ENCODE measurements around the gene COL2A1.

Gene COL2A1

DNA sequence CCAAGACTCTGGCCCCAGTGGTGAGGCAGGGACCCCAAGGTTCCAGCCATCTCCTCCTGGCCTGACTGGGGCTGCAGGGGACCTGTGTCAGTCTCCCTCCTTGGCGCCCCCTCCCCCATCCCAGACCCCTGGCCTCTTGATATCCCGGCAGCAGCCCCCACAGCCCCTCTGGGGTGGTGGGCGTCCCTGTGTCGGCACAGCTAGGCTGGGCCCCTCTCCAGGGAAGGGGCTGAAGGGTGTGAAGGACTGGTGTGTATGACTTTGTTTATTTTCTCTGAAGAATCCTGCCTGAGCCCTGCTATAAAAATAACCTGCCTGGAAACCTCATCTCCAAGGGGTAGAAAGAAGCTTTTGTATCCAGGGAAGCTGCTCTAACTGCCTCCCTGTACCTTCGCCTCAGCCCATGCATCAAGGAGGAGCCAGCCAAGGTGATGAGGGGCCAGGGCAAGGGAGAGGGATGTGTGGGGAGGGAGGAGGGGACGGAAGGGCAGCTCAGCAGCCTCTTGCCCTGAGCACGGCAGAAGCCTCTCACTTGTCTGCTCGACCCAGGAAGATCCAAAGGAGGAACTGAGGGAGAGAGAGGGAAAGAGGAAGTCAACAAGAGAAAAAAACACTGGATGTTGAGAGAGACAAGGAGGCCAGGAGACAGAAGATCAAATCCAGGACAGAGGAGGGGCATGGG lies 25.4 kb upstream of the COL2A1 start:
- DNase-seq, result no peak

GRCh38 chr12:48028541-48029431 lies 24.5 kb upstream of the COL2A1 start:
- no peak for DNase-seq

GRCh38 chr12:48027183-48028002 lies 23.1 kb upstream of the COL2A1 start:
- no peak for DNase-seq

DNA sequence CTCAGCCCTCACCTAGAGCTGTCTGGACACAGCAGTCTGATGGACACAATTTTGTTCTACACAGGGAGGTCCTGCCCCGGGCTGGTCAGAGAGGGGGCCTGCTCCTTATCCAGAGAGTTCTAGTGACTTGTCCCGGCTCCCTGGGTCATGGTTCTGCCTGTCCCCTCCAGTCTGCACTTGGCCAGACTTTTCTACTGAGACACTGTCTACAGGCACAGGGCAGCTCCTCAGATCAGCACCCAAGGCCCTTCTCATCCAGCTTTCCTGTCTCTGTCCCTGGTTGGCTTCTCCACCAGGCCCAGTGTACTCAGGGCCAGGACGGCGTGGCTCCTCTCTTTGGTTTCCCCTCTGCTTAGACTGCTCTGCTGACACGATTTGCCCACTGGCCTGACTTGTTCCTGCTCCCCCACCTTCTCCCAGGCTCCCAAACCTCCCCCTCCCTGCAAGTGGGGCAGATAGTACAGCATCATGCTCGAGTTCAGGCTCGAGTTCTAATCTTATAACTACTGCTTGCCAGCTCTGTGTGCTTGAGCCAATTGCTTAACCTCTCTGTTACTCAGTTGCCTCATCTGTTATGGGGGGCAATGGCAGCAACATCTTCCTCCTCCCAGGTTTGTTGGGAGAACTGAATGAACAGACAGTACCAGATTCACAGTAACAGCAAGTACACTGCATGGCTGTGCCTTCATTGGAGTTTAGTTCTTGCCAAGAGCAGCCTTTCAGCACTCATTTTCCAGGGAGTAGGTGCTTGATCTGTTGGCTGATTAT lies 22.0 kb upstream of the COL2A1 start:
- DNase-seq, result no peak

- DNase-seq, result no peak
Measured at GRCh38 chr12:48025281-48025680, 21.0 kb upstream of the COL2A1 start.

- no peak for DNase-seq
Measured at GRCh38 chr12:48024735-48025134, 20.5 kb upstream of the COL2A1 start.

- DNase-seq, result peak; percentile 3
Measured at GRCh38 chr12:48023386-48023785, 19.1 kb upstream of the COL2A1 start.

GRCh38 chr12:48022676-48023385 lies 18.6 kb upstream of the COL2A1 start:
- DNase-seq, result no peak

DNA sequence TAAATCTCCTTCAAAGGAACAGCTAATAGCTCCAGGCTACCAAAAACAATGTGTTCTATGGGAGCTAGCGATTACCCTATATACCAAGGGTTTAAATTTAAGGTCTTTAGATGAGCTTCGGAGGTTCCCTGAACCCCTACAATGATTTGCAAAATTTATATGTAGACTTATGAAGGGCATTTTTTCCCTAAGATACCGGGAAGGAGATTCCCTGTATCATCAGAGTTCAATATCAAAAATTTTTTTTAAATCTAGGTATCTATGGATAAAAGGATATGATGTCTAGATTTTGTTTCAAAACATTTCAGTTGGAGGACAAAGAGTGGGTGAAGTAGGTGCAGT lies 17.9 kb upstream of the COL2A1 start:
- no peak for DNase-seq

- DNase-seq, result peak; percentile 12
Measured at GRCh38 chr12:48021485-48022179, 17.4 kb upstream of the COL2A1 start.

DNA sequence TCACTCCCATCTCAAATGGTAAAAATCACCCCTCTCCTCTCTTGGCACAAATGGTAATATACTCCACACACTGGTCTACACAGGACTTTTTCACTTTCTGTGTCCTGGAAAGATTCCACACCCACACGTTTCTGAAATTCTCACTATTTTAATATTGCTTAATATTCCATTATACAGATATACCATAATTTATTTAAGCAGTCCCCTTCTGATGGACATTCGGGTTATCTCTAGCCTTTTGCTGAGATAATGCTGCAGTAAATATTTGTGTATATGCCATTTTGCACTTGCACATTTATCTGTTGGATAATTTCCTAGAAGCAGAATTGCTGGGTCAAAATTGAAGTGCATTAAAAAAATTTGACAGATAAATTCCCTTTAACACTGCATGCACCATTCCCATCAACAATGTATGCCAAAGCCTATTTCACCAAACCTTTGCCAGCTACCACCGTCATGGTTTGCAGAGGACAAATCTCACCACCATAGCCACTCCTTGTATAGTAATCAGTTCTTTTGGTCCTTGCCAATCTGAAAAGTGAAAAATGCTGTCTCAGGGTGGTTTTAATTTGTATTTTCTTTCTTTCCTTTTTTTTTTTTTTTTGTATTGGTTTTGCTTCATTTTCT lies 15.5 kb upstream of the COL2A1 start:
- no peak for DNase-seq

DNA sequence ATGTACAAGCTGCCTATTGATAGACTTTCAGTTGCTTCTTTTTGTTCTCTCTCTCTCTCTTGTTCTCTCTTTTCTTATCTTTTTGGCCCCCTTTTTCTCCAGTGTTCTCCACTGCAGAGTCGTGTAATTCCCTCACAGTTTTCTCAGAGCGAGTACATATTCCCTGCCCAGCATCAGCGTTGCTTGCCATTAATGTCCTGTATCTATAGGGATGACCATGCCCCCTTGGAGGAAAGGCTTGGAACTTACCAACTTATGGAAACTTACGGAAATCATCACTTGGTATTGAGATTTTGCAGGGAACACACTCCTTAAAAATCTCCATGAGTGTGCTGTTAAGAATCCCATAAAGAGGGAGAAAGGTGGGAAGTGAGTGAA lies 14.3 kb upstream of the COL2A1 start:
- no peak for DNase-seq

DNA sequence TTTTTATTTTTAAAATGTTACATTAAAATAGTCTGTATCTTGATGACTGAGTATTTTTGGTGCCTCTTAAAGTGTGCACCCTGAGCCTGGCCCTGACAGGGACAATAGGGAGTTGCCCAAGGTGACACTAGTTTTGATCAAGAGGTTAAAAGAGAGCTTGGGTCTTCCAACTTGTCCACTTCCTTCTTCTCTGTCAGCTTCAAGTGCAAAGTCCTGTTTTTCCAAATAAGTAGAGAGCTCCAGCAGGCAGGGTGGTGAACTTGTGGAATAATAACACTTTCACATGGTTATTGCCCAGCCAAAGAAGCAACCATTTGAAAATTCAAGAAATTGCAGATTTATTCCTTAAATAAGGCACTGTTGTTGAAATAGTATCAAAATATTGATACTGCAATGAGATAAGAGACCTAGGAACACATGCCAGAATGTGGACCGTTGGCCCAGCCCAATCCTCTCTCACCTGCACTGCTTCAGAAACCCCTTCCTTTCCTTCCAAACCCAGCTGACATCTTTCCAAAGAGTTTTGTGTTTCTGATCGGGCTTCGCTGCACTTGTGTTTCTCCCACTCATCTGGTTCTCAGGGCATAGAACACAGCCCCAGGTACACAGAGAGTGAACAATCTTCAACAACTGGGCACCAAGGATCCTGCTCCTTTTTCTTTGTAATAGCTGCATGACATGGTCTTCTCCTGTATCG lies 13.8 kb upstream of the COL2A1 start:
- no peak for DNase-seq

- DNase-seq, result no peak
Measured at GRCh38 chr12:48017496-48017895, 13.2 kb upstream of the COL2A1 start.

GRCh38 chr12:48016373-48017020 lies 12.2 kb upstream of the COL2A1 start:
- no peak for DNase-seq

DNA sequence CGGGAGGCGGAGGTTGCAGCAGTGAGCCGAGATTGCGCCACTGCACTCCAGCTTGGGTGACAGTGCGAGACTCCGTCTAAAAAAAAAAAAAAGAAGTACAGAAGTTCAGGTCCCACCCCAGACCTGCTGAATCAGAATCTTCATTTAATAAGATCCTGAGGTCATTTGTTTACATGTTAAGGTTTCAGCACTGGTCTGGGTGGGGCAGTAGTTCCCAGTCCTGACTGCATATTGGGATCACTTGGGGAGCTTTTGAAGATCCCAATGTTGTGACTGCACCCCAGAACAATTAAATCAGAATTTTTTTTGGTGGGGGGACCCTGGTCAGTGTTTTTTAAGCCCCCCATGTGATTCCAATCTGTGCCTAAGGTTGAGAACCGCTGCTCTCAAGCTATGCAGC lies 11.7 kb upstream of the COL2A1 start:
- DNase-seq, result no peak

DNA sequence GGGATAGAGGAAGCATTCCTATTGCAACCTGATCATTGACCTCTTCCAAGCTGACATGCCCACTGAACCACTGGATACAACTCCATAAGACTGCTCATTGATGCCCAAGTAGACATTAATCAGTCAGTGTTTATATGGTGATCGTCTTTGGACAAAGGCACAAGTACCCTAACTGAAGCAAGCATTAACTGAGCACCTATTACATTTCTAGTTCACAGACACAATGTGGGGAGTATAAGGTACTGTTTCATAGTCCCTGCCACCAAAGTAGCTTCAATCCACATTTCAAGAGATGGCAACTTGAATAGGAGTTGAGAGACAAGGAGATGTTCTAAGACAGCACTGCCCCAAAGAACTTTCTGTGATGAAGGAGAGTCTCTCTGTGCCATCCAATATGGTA lies 10.9 kb upstream of the COL2A1 start:
- no peak for DNase-seq

GRCh38 chr12:48013287-48013686 lies 9.0 kb upstream of the COL2A1 start:
- DNase-seq, result no peak

DNA sequence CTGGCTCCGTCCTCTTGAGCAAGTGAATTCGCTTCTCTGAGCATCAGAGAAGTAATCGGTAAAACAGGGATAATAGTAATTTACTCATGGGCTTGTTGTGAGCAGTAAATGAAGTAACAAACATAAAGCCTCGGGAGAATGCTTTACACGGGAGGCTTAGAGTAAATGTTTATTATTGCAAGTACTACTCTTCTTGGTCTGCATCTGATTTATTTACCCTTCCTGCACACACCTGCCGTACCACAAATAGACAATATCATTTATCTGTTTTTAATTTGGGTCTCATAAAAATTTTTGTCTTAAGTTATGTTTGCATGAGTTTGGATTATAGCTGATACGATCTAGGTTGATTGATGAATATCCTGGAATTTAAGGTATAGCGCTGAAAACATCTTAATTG lies 7.8 kb upstream of the COL2A1 start:
- DNase-seq, result no peak
